ENCODE data around the gene MRPS24.

DNA sequence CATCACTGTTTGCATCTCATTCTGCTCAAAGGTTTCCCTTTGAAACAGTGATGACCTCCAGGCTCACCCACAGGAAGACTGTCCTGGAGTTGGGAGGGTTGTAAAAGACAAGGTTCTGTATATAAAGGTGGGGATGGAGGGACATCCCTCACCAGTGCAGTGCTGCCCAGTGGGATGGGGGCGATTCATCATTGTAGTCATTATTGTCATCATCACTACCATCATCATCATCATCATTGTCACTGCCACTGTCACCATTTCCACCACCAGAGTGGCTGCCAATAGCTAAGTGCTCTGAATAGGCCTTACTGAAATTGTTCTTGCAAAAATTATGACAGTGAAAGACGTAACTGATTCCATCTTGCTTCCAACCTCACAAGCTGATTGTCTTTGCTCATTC, 24.7 kb downstream of the MRPS24 start:
- TF ChIP-seq, protein P1, sequence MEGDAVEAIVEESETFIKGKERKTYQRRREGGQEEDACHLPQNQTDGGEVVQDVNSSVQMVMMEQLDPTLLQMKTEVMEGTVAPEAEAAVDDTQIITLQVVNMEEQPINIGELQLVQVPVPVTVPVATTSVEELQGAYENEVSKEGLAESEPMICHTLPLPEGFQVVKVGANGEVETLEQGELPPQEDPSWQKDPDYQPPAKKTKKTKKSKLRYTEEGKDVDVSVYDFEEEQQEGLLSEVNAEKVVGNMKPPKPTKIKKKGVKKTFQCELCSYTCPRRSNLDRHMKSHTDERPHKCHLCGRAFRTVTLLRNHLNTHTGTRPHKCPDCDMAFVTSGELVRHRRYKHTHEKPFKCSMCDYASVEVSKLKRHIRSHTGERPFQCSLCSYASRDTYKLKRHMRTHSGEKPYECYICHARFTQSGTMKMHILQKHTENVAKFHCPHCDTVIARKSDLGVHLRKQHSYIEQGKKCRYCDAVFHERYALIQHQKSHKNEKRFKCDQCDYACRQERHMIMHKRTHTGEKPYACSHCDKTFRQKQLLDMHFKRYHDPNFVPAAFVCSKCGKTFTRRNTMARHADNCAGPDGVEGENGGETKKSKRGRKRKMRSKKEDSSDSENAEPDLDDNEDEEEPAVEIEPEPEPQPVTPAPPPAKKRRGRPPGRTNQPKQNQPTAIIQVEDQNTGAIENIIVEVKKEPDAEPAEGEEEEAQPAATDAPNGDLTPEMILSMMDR (IDR thresholded peaks at IDR 0.05), result no peak
- TF ChIP-seq POLR2A (IDR thresholded peaks at IDR 0.05), result no peak

Measured in ovary (tissue), 3 donors.